Thymus (tissue), 11 donors: ENCODE measurements around the gene SETD2. TPM values are rescaled to one million over a fixed set of nuclear protein-coding genes. Genes with fewer than 3 reads are reported as not detected.

ENCODE experiments used
- DNase-seq, 9 donors: peaks; one replicate each; pipeline ENCODE4 v3.0.0-alpha.2; 2013; ENCODE audit warnings: low spot score in 9 of 9, low read depth in 6 of 9, missing footprints in 1 of 9
- H3K27ac ChIP-seq, 2 donors: one replicate each; pipeline ENCODE4 v1.5.1; 2013; ENCODE audit warnings: control low read depth in 1 of 2, low read depth in 1 of 2, low read length in 1 of 2, mild to moderate bottlenecking in 1 of 2, moderate library complexity in 1 of 2
- H3K27me3 ChIP-seq, 2 donors: one replicate each; pipeline ENCODE4 v1.5.1; 2013; ENCODE audit warnings: low read length in 1 of 2; ENCODE audit not compliant: control insufficient read depth in 2 of 2, insufficient read depth in 1 of 2
- H3K36me3 ChIP-seq, 2 donors: one replicate each; pipeline ENCODE4 v1.5.1; 2013; ENCODE audit warnings: low read length in 1 of 2, mild to moderate bottlenecking in 1 of 2, moderate library complexity in 1 of 2; ENCODE audit not compliant: control insufficient read depth in 2 of 2, insufficient read depth in 2 of 2
- H3K4me1 ChIP-seq, 2 donors: one replicate each; pipeline ENCODE4 v1.5.1; 2013; ENCODE audit warnings: low read length in 2 of 2; ENCODE audit not compliant: control insufficient read depth in 2 of 2, insufficient read depth in 2 of 2
- H3K4me3 ChIP-seq, 2 donors: one replicate each; pipeline ENCODE4 v1.5.1; 2013; ENCODE audit warnings: low read length in 2 of 2, control low read depth in 1 of 2, mild to moderate bottlenecking in 1 of 2
- H3K9me3 ChIP-seq, 2 donors: one replicate each; pipeline ENCODE4 v1.5.1; 2013; ENCODE audit warnings: low read length in 1 of 2, mild to moderate bottlenecking in 1 of 2; ENCODE audit not compliant: control insufficient read depth in 2 of 2, insufficient read depth in 1 of 2
- WGBS: extraction: QIAGEN DNeasy Blood & Tissue Kit; methylation state at CpG from one replicate; pipeline ENCODE4 v1.1.7; 2013; 5-methylcytosine and 5-hydroxymethylcytosine counted together
- polyA plus RNA-seq: library from polyadenylated mRNA; stranded (reverse); fragments of 200-250 nt; gene quantifications from one replicate; pipeline ENCODE4 v1.2.3, GENCODE V29; 2013
- total RNA-seq: library from RNA; stranded (reverse); fragments of 120-200 nt; gene quantifications from one replicate; pipeline ENCODE4 v1.2.4, GENCODE V29; 2013
- donor health status: healthy.

Gene SETD2
- total and polyA plus RNA-seq, 2 donors = 20.5 to 33.7 TPM

- Histone ChIP-seq H3K27me3 (no peaks in the 10 kb centered on the region), H3K9me3 (no peaks in the 10 kb centered on the region), H3K27ac (no peak overlapping the region), H3K4me3 (no peak overlapping the region), H3K4me1 (peaks cover 0 to 27% of the 10 kb centered on the region in 2 donors), H3K36me3 (peaks cover 71 to 85% of the 10 kb centered on the region in 2 donors)
- DNase-seq = no peak
- 95% methylated on average over 22 of the region's 22 CpGs for WGBS
These were observed 164.9 kb downstream of the SETD2 start for GRCh38 chr3:46998852-46999515.

DNA sequence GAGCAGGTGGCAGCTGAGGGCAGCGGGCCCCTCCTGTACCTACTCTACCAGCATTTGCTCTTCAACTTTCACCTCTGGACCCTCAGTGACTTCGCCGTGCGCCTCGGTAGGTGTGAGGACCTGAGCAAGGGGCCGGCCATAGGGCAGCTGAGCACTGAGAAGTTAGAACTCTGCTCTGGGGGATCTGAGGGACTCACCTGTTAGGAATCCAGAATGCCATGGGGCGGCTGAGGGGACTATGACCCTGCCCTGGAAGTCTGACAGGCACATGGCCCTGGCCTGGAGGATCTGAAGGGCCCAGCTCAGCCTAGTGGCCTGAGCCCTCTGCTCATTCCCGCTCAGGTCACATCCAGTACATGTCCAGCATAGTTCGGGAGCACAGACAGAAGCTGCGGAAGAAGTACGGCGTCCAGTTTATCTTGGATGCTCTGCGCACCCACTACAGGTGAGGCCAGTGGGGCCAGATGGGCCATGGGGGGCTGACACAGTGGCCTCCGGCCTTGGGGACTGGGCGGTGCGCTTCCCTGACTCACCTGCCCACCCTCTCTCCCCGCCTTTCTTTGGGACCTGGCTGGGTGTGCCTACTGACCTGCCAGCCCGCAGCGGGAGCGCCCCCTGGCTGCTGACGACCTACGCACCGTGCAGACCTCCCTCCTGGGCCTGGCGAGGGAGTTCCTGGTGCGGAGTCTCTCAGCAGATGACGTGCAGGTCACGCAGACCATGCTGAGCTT is 165.6 kb downstream of the SETD2 start:
- no peaks in the 10 kb centered on the region for H3K9me3 ChIP-seq
- H3K27ac ChIP-seq = no peak overlapping the region
- H3K4me3 ChIP-seq = no peak overlapping the region
- WGBS = 74% methylated on average over 27 of the region's 27 CpGs
- H3K36me3 ChIP-seq = peaks cover 68 to 84% of the 10 kb centered on the region in 2 donors
- H3K4me1 ChIP-seq = peaks cover 0 to 27% of the 10 kb centered on the region in 2 donors
- DNase-seq = peak in 3 of 9 donors; percentile 63 to 79 (median 68)
- no peaks in the 10 kb centered on the region for H3K27me3 ChIP-seq

- Histone ChIP-seq H3K36me3 (peaks cover 61 to 77% of the 10 kb centered on the region in 2 donors), H3K4me3 (no peak overlapping the region), H3K27me3 (no peaks in the 10 kb centered on the region), H3K9me3 (no peaks in the 10 kb centered on the region), H3K4me1 (peaks cover 0 to 27% of the 10 kb centered on the region in 2 donors), H3K27ac (no peak overlapping the region)
- 84% methylated on average over 13 of the region's 13 CpGs for WGBS
- no peak for DNase-seq
These were observed 166.3 kb downstream of the SETD2 start for GRCh38 chr3:46997453-46998091.

DNA sequence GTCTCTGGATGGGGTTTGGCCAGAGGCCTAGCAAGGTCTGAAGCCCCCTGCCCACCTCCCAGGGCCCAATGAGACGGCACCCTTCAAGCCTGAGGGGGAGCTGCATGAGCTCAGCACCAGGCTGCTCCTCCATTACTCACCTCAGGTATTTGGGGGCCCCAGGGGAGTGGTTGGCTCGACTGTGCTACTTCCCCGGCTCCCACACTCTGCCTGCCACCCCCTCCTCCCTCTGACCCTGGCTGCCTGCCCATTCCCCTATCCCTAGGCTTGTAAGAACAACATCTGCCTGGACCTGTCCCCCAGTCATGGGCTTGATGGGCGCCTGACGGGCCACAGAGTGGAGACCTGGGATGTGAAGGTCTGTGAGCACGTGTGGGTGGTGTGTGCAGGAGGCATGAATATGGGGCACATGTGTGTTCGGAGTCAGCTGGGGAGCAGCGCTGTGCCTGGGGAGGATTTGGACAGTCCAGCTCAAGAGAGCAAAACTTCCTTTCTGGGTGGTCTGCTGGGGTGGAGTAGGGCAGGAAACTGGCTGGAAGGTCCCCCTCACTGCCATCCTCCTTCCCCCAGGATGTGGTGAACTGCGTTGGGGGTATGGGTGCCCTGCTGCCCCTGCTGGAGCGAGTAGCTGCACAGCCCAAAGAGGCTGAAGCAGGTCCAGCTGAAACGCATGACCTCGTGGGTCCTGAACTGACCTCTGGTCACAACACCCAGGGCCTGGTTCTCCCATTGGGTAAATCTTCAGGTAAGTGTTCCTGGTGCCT is 167.0 kb downstream of the SETD2 start:
- no peak overlapping the region for H3K4me3 ChIP-seq
- H3K9me3 ChIP-seq = no peaks in the 10 kb centered on the region
- peaks cover 0 to 25% of the 10 kb centered on the region in 2 donors for H3K4me1 ChIP-seq
- H3K36me3 ChIP-seq = peaks cover 54 to 74% of the 10 kb centered on the region in 2 donors
- no peaks in the 10 kb centered on the region for H3K27me3 ChIP-seq
- 84% methylated on average over 12 of the region's 12 CpGs for WGBS
- H3K27ac ChIP-seq = no peak overlapping the region
- DNase-seq = no peak

DNA sequence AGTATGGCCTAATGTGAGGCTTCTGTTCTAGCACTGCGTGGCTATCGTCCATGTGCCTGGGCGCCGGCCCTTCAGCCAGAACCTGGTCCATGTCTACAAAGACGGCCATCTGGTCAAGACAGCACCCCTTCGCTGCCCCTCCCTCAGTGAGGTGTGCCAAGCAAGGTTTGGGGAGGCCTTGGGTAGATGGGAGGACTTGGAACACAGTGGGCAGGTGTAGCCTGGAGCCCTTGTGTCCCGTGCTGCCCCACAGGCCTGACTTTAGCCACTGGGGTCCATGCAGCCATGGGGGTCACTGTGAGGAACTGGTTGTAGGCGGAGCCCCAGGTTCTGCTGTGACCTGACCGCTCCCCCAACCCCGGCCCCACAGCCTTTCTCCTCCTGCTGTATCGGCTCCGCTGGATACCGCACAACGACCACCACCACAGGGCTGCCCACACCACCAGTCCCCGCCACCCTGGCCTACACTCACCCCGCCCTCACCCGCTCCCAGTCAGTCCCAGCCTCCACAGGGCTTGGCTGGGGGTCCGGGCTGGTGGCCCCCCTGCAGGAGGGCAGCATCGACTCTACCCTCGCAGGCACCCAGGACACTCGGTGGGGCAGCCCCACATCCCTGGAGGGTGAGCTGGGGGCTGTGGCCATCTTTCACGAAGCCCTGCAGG is 167.9 kb downstream of the SETD2 start:
- no peaks in the 10 kb centered on the region for H3K27me3 ChIP-seq
- 98% methylated on average over 22 of the region's 22 CpGs for WGBS
- H3K36me3 ChIP-seq = peaks cover 48 to 74% of the 10 kb centered on the region in 2 donors
- H3K27ac ChIP-seq = no peak overlapping the region
- no peak for DNase-seq
- no peak overlapping the region for H3K4me3 ChIP-seq
- H3K4me1 ChIP-seq = peaks cover 0 to 23% of the 10 kb centered on the region in 2 donors
- H3K9me3 ChIP-seq = no peaks in the 10 kb centered on the region

- H3K9me3 ChIP-seq = no peaks in the 10 kb centered on the region
- peaks cover 0 to 17% of the 10 kb centered on the region in 2 donors for H3K4me1 ChIP-seq
- no peak overlapping the region for H3K27ac ChIP-seq
- DNase-seq = no peak
- H3K36me3 ChIP-seq = peaks cover 39 to 69% of the 10 kb centered on the region in 2 donors
- 98% methylated on average over 29 of the region's 29 CpGs for WGBS
- H3K27me3 ChIP-seq = no peaks in the 10 kb centered on the region
- no peak overlapping the region for H3K4me3 ChIP-seq
These were observed 168.8 kb downstream of the SETD2 start for GRCh38 chr3:46994801-46995731.

DNA sequence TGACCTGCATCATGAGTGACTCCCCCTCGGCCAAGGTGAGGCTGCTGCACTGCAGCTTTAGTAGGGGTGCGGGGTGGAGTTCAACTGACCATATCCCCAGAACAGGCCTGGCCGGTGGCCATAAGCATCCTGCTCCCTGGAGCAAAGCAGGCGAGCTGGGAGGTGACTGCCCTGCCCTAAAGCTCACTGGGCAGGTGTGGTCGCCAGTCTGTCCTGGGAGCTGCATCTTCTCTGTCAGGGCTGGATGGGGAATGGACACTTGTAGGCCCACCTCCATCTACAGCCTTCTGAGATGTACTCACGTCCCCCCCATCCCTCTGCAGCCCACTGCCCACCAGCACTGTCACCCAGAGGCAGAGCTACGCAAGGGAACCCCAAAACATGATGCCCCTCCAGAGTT is 169.9 kb downstream of the SETD2 start:
- 97% methylated on average over 7 of the region's 7 CpGs for WGBS
- H3K27ac ChIP-seq = no peak overlapping the region
- no peak overlapping the region for H3K4me3 ChIP-seq
- no peaks in the 10 kb centered on the region for H3K9me3 ChIP-seq
- no peaks in the 10 kb centered on the region for H3K27me3 ChIP-seq
- H3K4me1 ChIP-seq = peaks cover 0 to 24% of the 10 kb centered on the region in 2 donors
- H3K36me3 ChIP-seq = peaks cover 28 to 62% of the 10 kb centered on the region in 2 donors
- DNase-seq = no peak

- H3K4me3 ChIP-seq = no peak overlapping the region
- no peaks in the 10 kb centered on the region for H3K27me3 ChIP-seq
- H3K4me1 ChIP-seq = peaks cover 0 to 29% of the 10 kb centered on the region in 2 donors
- DNase-seq = no peak
- 93% methylated on average over 2 of the region's 2 CpGs for WGBS
- H3K27ac ChIP-seq = no peak overlapping the region
- H3K36me3 ChIP-seq = peaks cover 28 to 59% of the 10 kb centered on the region in 2 donors
- H3K9me3 ChIP-seq = no peaks in the 10 kb centered on the region
These were observed 170.6 kb downstream of the SETD2 start for GRCh38 chr3:46993292-46993691.
